GM12878 (cell line): ENCODE measurements around the gene BLOC1S3. TPM values are rescaled to one million over a fixed set of nuclear protein-coding genes. Genes with fewer than 3 reads are reported as not detected.

Source experiments
- ATAC-seq: fragments of 200-7000 bp; cut with Tn5 transposase; 3 replicates; pipeline ENCODE4 v1.9.1; 2020; ENCODE audit warnings: mild to moderate bottlenecking, moderate library complexity
- BruUV-seq: library from RNA; stranded (reverse); fragments of 400-500 nt; replicated peaks from 2 replicates; lab custom pipeline; 2021; lab: Mats Ljungman, UMichigan
- CTCF ChIA-PET: fragments of 300-600 bp; sonication (Branson Sonifier 250); formaldehyde crosslinking; extraction: SDS; loops from one replicate; lab custom pipeline; 2021; ENCODE audit warnings: inconsistent platforms; lab: Yijun Ruan, JAX
- POLR2A ChIA-PET: fragments of 350-600 bp; formaldehyde crosslinking; extraction: SDS; loops from one replicate; lab custom pipeline; 2021; ENCODE audit warnings: inconsistent platforms; lab: Charles Lee
- RAD21 ChIA-PET: fragments of 300-600 bp; sonication (Branson Sonifier 250); formaldehyde crosslinking; loops from one replicate; lab custom pipeline; 2023; ENCODE audit warnings: antibody characterized with exemption; ENCODE audit not compliant: unreplicated experiment; lab: Charles Lee
- SMC1A ChIA-PET: fragments of 300-600 bp; sonication (Branson Sonifier 250); formaldehyde crosslinking; loops from one replicate; lab custom pipeline; 2023; ENCODE audit not compliant: unreplicated experiment, uncharacterized antibody; lab: Charles Lee
- DNase-seq: peaks from one replicate; pipeline ENCODE4 v3.0.0-alpha.2; 2011; ENCODE audit warnings: low read depth, low spot score
- FAIRE-seq: peaks from 3 replicates; lab custom pipeline; 2011; peaks lifted over from hg19 to GRCh38; lab: Jason Lieb, UNC
- H2AFZ ChIP-seq: 2 replicates; pipeline ENCODE4 v1.6.0; 2011; ENCODE audit warnings: low read depth, low read length, control low read depth; ENCODE audit not compliant: control insufficient read depth
- H3K27ac ChIP-seq: 2 replicates; pipeline ENCODE4 v1.5.1; 2011; ENCODE audit warnings: control low read depth; ENCODE audit not compliant: control insufficient read depth, insufficient read depth
- H3K27me3 ChIP-seq, 2 experiments: replicated peaks in 1 of 2; 2 replicates each; pipeline versions ENCODE4 v1.6.0 to v1.6.1; 2011; ENCODE audit warnings: low read length in 1 of 2; ENCODE audit not compliant: control insufficient read depth in 2 of 2, insufficient read depth in 2 of 2
- H3K36me3 ChIP-seq, 2 experiments: 2 replicates each; pipeline ENCODE4 v1.5.1; 2011; ENCODE audit warnings: low read length in 1 of 2; ENCODE audit not compliant: control insufficient read depth in 2 of 2, insufficient read depth in 2 of 2
- H3K4me1 ChIP-seq: 2 replicates; pipeline ENCODE4 v1.6.1; 2011; ENCODE audit warnings: mild to moderate bottlenecking, low read length, moderate library complexity, mixed read lengths; ENCODE audit not compliant: control insufficient read depth, insufficient read depth
- H3K4me2 ChIP-seq: 2 replicates; pipeline ENCODE4 v1.6.0; 2011; ENCODE audit warnings: control low read depth; ENCODE audit not compliant: control insufficient read depth, insufficient read depth
- H3K4me3 ChIP-seq: fragments of 200-600 bp; sonication (generic); 2 replicates; pipeline ENCODE4 v1.5.1; 2016
- H3K79me2 ChIP-seq: 2 replicates; pipeline ENCODE4 v1.6.0; 2011; ENCODE audit warnings: low read length; ENCODE audit not compliant: control insufficient read depth, insufficient read depth
- H3K9ac ChIP-seq: 2 replicates; pipeline ENCODE4 v1.8.0; 2011; ENCODE audit warnings: low read length, control low read depth, mixed read lengths; ENCODE audit not compliant: control insufficient read depth, insufficient read depth
- H3K9me3 ChIP-seq: replicated peaks from 3 replicates; pipeline ENCODE4 v1.5.1; 2011; ENCODE audit warnings: mild to moderate bottlenecking, low read length; ENCODE audit not compliant: control insufficient read depth, insufficient read depth
- H4K20me1 ChIP-seq: 2 replicates; pipeline ENCODE4 v1.6.0; 2011; ENCODE audit not compliant: control insufficient read depth, insufficient read depth
- ATF2 ChIP-seq: IDR thresholded peaks from 2 replicates; pipeline ENCODE4 v1.6.1; 2012; ENCODE audit warnings: low read length, inconsistent platforms
- ATF7 ChIP-seq: fragments of 450-650 bp; IDR thresholded peaks from 2 replicates; pipeline ENCODE4 v1.6.1; 2016; ENCODE audit warnings: low read depth, mild to moderate bottlenecking
- DPF2 ChIP-seq: fragments of 450-650 bp; IDR thresholded peaks from 2 replicates; pipeline ENCODE4 v1.6.1; 2017; ENCODE audit warnings: mild to moderate bottlenecking
- E4F1 ChIP-seq: fragments of 450-650 bp; IDR thresholded peaks from 2 replicates; pipeline ENCODE4 v1.6.1; 2018; ENCODE audit warnings: borderline replicate concordance, mild to moderate bottlenecking; ENCODE audit not compliant: partially characterized antibody
- HCFC1 ChIP-seq: fragments of 150-350 bp; IDR thresholded peaks from 2 replicates; pipeline ENCODE4 v1.6.1; 2014; ENCODE audit warnings: low read length
- MXI1 ChIP-seq: fragments of 150-350 bp; IDR thresholded peaks from 2 replicates; pipeline ENCODE4 v1.6.1; 2011; ENCODE audit warnings: low read depth, mild to moderate bottlenecking, inconsistent platforms, low read length, improper control_type of control experiment
- NFIC ChIP-seq: IDR thresholded peaks from 2 replicates; pipeline ENCODE4 v1.6.1; 2012; ENCODE audit warnings: low read depth, mild to moderate bottlenecking, inconsistent platforms, low read length, moderate library complexity
- PAX5 ChIP-seq: IDR thresholded peaks from 2 replicates; pipeline ENCODE4 v1.6.1; 2011; ENCODE audit warnings: low read depth, low read length, borderline replicate concordance
- SMC3 ChIP-seq: IDR thresholded peaks from 2 replicates; pipeline ENCODE4 v1.6.1; 2011; ENCODE audit warnings: low read length, improper control_type of control experiment, borderline replicate concordance
- SPI1 ChIP-seq: IDR thresholded peaks from 2 replicates; pipeline ENCODE4 v1.6.1; 2011; ENCODE audit warnings: low read depth, mild to moderate bottlenecking, low read length, moderate library complexity, borderline replicate concordance; ENCODE audit not compliant: insufficient read depth
- TBL1XR1 ChIP-seq: IDR thresholded peaks from 2 replicates; pipeline ENCODE4 v1.6.1; 2012; ENCODE audit warnings: low read depth, low read length, improper control_type of control experiment
- ZNF24 ChIP-seq: fragments of 450-650 bp; IDR thresholded peaks from 2 replicates; pipeline ENCODE4 v1.6.1; 2017; ENCODE audit warnings: antibody characterized with exemption, mild to moderate bottlenecking
- whole genome bisulfite sequencing: methylation state at CpG from one replicate; pipeline ENCODE4 v1.1.6; 2016; ENCODE audit warnings: low lambda C conversion rate; ENCODE audit not compliant: insufficient replicate concordance, insufficient coverage; ENCODE audit errors: missing lambda C conversion rate; 5-methylcytosine and 5-hydroxymethylcytosine counted together
- in situ Hi-C: fragments of 300-500 bp; cut with MboI; formaldehyde crosslinking; loops from 9 replicates; pipeline ENCODE4 v1.14.3; 2018; ENCODE audit warnings: mixed read lengths
- intact Hi-C: fragments of 100-400 bp; cut with micrococcal nuclease; formaldehyde crosslinking; loops from one replicate; pipeline ENCODE4 v1.14.2; 2022; ENCODE audit not compliant: unreplicated experiment
- polyA plus RNA-seq, 11 experiments: library from polyadenylated mRNA; depleted of rRNA in 4 of 11; unstranded in 6 of 11; stranded (reverse) in 5 of 11; fragments of >200 nt; fragmentation: Nextera tagmentation in 4 of 11; fragmentation: Illumina TruSeq in 1 of 11; extraction: Ambion mirVana in 4 of 11; extraction: Trizol in 1 of 11; gene quantifications; 1 replicate in 1 of 11; 2 replicates in 10 of 11; pipeline versions ENCODE4 v1.2.1 to v1.2.3, GENCODE V29; 2011 to 2016; ENCODE audit warnings: inconsistent platforms in 2 of 11, missing spikeins in 2 of 11, low read depth in 1 of 11
- total RNA-seq, 4 experiments: library from RNA; depleted of rRNA in 3 of 4; stranded (reverse); fragments of >200 nt in 3 of 4; fragmentation: Illumina TruSeq in 1 of 4; extraction: Trizol in 1 of 4; gene quantifications; 2 replicates each; pipeline versions ENCODE4 v1.2.1 to v1.2.3, GENCODE V29; 2013 to 2021

The BLOC1S3 gene
- total and polyA plus RNA-seq, 10 of the 15 experiments (the other 5 are each of a cell fraction or from before 2014, with no cell fraction given) = 3.6 to 18.3 (median 10.4) TPM

- TF ChIP-seq MXI1 (no peak), HCFC1 (no peak), DPF2 (no peak), SPI1 (no peak), ATF2 (no peak), SMC3 (no peak), E4F1 (no peak), NFIC (no peak), ATF7 (no peak)
Measured at GRCh38 chr19:45180936-45181335, 2.4 kb downstream of the BLOC1S3 start (continued).

GRCh38 chr19:45182758-45183157, 4.2 kb downstream of the BLOC1S3 start:
- Histone ChIP-seq H3K4me2 (no peak overlapping the region), H3K4me3 (no peak overlapping the region), H3K9me3 (no peaks in the 10 kb centered on the region), H3K36me3 (peaks cover 0 to 6% of the 10 kb centered on the region in 2 experiments; a peak in 2 of 4 replicates), H3K27me3 (no peaks in the 10 kb centered on the region), H3K27ac (no peak overlapping the region), H3K9ac (no peak overlapping the region), H2AFZ (no peak overlapping the region), H4K20me1 (no peaks in the 10 kb centered on the region), H3K4me1 (peaks cover 17% of the 10 kb centered on the region), H3K79me2 (peaks cover 31% of the 10 kb centered on the region)
- no peak for ATAC-seq
- ChIA-PET RAD21 (interaction anchor here (1.1 to 1.7 kb wide), 3 partner anchors 47 to 181 kb away, joined by 3 read pairs; partner anchors contain the start of gene RELB), CTCF (interaction anchor here (0.6 to 1.6 kb wide), 7 partner anchors 10 to 277 kb away, joined by 3 to 6 read pairs (median 3); no protein-coding TSS in a partner anchor), SMC1A (interaction anchor here (0.9 to 1.8 kb wide), 3 partner anchors 10 to 156 kb away, joined by 3 to 4 read pairs (median 3); no protein-coding TSS in a partner anchor), POLR2A (interaction anchor here (1.0 kb wide), 1 partner anchor 46 kb away, joined by 5 read pairs; no protein-coding TSS in a partner anchor)
- WGBS = 70% methylated on average over 4 of the region's 4 CpGs
- no peak for DNase-seq
- in situ Hi-C loops (no loop called here), intact Hi-C loops (loop anchor here (10.0 kb wide), 1 partner anchor 168 kb away; no protein-coding TSS in a partner anchor)
- no peak for TF ChIP-seq PAX5
- no peak for TF ChIP-seq ZNF24
- no peak for TF ChIP-seq TBL1XR1
- no peak for FAIRE-seq
- no TSS peak for BruUV-seq
